ENCODE results near the gene SIM1. TPM values are rescaled to one million over a fixed set of nuclear protein-coding genes. Genes with fewer than 3 reads are reported as not detected.

The SIM1 gene
- total and polyA plus RNA-seq, 8 donors, result 1.5 to 6.0 (median 4.1) TPM

GRCh38 chr6:100453701-100454521 lies 10.8 kb downstream of the SIM1 start:
- no peaks in the 10 kb centered on the region for H3K9me3 ChIP-seq
- no peaks in the 10 kb centered on the region for H3K36me3 ChIP-seq
- TF ChIP-seq CTCF (IDR thresholded peaks at IDR 0.05), result no peak
- intact Hi-C loops (cut with DNase I), result no loop called here
- H3K27me3 ChIP-seq, result peaks cover 0 to 36% (median 10%) of the 10 kb centered on the region in 4 donors
- H3K27ac ChIP-seq, result peak overlapping the region; percentile 51 to 94 (median 84)
- peak; percentile 58 to 77 (median 62) for ATAC-seq
- no peak for FAIRE-seq
- H3K4me3 ChIP-seq, result no peak overlapping the region
- no peaks in the 10 kb centered on the region for H3K4me1 ChIP-seq
- peak; percentile 56 to 81 (median 72) for DNase-seq
- 34 to 35% methylated on average over 36 of the region's 36 CpGs for WGBS, 2 donors

- no peak for DNase-seq
- peak overlapping the region in 1 of 4 donors; percentile 93 for H3K27ac ChIP-seq
- intact Hi-C loops (cut with DNase I), result no loop called here
Measured at GRCh38 chr6:100452998-100453397, 11.7 kb downstream of the SIM1 start.

GRCh38 chr6:100451577-100451976 lies 13.1 kb downstream of the SIM1 start:
- Histone ChIP-seq H3K27me3 (peaks cover 0 to 20% (median 3%) of the 10 kb centered on the region in 4 donors), H3K4me3 (no peak overlapping the region), H3K36me3 (peaks cover 0 to 12% (median 0%) of the 10 kb centered on the region in 3 donors), H3K4me1 (no peaks in the 10 kb centered on the region), H3K27ac (no peak overlapping the region), H3K9me3 (no peaks in the 10 kb centered on the region)
- ATAC-seq, result no peak
- 74 to 77% methylated on average over 1 of the region's 1 CpG for WGBS, 2 donors
- no peak for DNase-seq
- no peak for TF ChIP-seq CTCF (IDR thresholded peaks at IDR 0.05)
- no peak for FAIRE-seq
- intact Hi-C loops (cut with DNase I), result no loop called here

More at GRCh38 chr6:100452998-100453397, 11.7 kb downstream of the SIM1 start:
- H3K4me3 ChIP-seq, result no peak overlapping the region
- peaks cover 0 to 4% (median 0%) of the 10 kb centered on the region in 3 donors for H3K36me3 ChIP-seq
- no peak for ATAC-seq
- 72 to 81% methylated on average over 3 of the region's 3 CpGs for WGBS, 2 donors
- H3K27me3 ChIP-seq, result peaks cover 0 to 32% (median 7%) of the 10 kb centered on the region in 4 donors
- TF ChIP-seq CTCF (IDR thresholded peaks at IDR 0.05), result no peak
- H3K4me1 ChIP-seq, result no peaks in the 10 kb centered on the region
- H3K9me3 ChIP-seq, result no peaks in the 10 kb centered on the region
- no peak for FAIRE-seq

GRCh38 chr6:100449239-100449691 lies 15.5 kb downstream of the SIM1 start:
- H3K4me1 ChIP-seq, result no peaks in the 10 kb centered on the region
- no peak overlapping the region for H3K4me3 ChIP-seq
- peak in 1 of 6 donors; percentile 53 for DNase-seq
- WGBS, 2 donors, result 81 to 88% methylated on average over 38 of the region's 38 CpGs
- no peaks in the 10 kb centered on the region for H3K9me3 ChIP-seq
- peaks cover 0 to 3% (median 0%) of the 10 kb centered on the region in 4 donors for H3K27me3 ChIP-seq
- no peak overlapping the region for H3K27ac ChIP-seq
- peaks cover 0 to 12% (median 0%) of the 10 kb centered on the region in 3 donors for H3K36me3 ChIP-seq
- no peak for ATAC-seq
- FAIRE-seq, result no peak
- intact Hi-C loops (cut with DNase I), result no loop called here
- no peak for TF ChIP-seq CTCF (IDR thresholded peaks at IDR 0.05)
